Measurements from ENCODE around the gene SEC63.
"Not testable (repeated sequence)": the region's sequence is repeated elsewhere in the genome, so short reads cannot be mapped to it uniquely, and the experiment has no call there.

Gene SEC63, protein sequence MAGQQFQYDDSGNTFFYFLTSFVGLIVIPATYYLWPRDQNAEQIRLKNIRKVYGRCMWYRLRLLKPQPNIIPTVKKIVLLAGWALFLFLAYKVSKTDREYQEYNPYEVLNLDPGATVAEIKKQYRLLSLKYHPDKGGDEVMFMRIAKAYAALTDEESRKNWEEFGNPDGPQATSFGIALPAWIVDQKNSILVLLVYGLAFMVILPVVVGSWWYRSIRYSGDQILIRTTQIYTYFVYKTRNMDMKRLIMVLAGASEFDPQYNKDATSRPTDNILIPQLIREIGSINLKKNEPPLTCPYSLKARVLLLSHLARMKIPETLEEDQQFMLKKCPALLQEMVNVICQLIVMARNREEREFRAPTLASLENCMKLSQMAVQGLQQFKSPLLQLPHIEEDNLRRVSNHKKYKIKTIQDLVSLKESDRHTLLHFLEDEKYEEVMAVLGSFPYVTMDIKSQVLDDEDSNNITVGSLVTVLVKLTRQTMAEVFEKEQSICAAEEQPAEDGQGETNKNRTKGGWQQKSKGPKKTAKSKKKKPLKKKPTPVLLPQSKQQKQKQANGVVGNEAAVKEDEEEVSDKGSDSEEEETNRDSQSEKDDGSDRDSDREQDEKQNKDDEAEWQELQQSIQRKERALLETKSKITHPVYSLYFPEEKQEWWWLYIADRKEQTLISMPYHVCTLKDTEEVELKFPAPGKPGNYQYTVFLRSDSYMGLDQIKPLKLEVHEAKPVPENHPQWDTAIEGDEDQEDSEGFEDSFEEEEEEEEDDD

DNA sequence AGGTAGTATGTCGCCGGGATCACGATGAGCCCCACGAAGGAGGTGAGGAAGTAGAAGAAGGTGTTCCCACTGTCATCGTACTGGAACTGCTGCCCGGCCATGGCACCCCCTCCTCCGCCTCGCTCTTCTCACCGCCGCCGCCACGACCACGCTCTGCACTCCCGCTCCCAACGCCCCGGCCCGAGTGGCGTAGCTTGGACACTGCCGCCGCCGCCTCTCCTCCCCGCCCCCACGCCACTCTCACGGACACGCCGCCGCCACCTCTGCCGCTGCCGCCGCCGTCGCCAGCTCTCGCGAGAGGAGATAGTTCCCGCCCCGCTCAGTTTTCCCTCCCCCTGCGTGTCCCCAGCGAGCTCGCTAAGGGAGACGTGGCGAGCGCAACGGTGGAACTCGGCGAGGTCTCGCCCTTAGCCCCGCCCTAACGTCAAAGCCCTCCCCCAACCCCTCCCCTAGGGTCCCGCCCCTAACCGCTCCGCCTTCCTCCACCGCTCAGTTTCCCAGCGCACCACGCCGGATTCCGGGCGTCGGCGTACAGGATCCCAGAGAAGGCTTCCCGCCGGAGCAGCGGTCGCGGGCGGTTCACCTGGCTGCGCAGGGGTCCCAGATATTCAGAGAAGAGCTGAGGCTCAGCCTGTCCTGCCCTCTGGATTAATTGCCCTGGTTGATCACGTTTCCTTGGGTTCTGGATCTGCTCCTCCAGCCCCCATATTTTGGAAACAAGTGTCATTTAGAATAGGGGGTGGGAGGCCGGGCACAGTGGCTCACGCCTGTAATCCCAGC is at the start of gene SEC63:
Gene SEC63, minus strand, starts transcription at position 300 of the 780 bp plus-strand sequence. Its CDS starts 199 bp downstream, at position 101.
- Histone ChIP-seq H3K27ac (ENCODE audit: low read length) (peak within 1 kb of the TSS; percentile 82), H3K9ac (ENCODE audit: low read length) (peak within 1 kb of the TSS; percentile 95), H3K4me1 (ENCODE audit: control insufficient read depth, low read depth, low read length) (peaks cover 11% of the 10 kb centered on the region), H3K27me3 (ENCODE audit: control insufficient read depth, insufficient read depth, low read length) (no peaks in the 10 kb centered on the region), H3K36me3 (ENCODE audit: control insufficient read depth, low read depth, low read length) (no peaks in the 10 kb centered on the region), H3K9me3 (ENCODE audit: control insufficient read depth, low read depth, low read length) (no peaks in the 10 kb centered on the region), H3K4me3 (ENCODE audit: low read length) (peak within 1 kb of the TSS; percentile 99)

DNA sequence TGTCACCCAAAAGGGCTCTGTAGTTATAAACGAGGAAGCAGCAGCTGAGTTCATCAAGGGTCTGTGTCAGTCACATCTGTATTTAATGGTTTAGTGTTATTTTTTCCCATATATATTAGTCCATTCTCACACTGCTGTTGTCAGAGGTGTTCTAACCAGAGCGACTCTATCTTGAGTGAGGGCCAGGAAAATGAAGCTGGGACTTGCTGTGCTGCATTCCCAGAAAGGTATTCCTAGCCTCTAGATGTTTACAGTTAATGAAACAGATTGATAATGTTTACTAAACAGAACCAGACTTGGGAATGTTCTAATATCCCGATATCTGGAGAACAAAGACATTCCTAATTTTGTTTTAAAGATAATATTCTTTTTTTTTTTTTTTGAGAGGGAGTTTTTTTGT is 48.0 kb upstream of the SEC63 start:
- no peak overlapping the region for H3K4me3 ChIP-seq (ENCODE audit: low read length)
- no peak overlapping the region for H3K27ac ChIP-seq (ENCODE audit: low read length)
- no peaks in the 10 kb centered on the region for H3K27me3 ChIP-seq (ENCODE audit: control insufficient read depth, insufficient read depth, low read length)
- no peaks in the 10 kb centered on the region for H3K36me3 ChIP-seq (ENCODE audit: control insufficient read depth, low read depth, low read length)
- H3K9me3 ChIP-seq (ENCODE audit: control insufficient read depth, low read depth, low read length), result peaks cover 9% of the 10 kb centered on the region
- no peak overlapping the region for H3K9ac ChIP-seq (ENCODE audit: low read length)
- H3K4me1 ChIP-seq (ENCODE audit: control insufficient read depth, low read depth, low read length), result no peaks in the 10 kb centered on the region

DNA sequence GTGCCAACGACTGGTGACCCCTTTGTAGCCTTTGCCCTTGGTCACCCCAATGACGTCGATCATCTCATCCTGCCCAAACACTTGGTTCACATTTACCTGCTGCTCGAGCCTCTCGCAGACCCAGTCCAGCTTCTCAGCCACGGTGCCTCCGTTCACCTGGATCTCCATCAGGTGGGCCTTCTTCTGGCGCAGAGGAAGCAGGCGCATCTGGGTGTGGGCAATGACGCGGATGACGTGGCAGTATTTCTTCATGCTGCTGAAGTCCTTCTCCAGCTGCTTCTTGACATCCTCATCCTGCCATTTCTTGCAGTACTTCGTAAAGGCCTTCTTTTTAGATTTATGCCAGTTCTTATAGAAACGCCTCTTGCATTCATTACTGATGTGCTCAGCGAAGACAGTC is 46.9 kb upstream of the SEC63 start:
- Histone ChIP-seq H3K36me3 (ENCODE audit: control insufficient read depth, low read depth, low read length) (no peaks in the 10 kb centered on the region), H3K9me3 (ENCODE audit: control insufficient read depth, low read depth, low read length) (peaks cover 9% of the 10 kb centered on the region)

DNA sequence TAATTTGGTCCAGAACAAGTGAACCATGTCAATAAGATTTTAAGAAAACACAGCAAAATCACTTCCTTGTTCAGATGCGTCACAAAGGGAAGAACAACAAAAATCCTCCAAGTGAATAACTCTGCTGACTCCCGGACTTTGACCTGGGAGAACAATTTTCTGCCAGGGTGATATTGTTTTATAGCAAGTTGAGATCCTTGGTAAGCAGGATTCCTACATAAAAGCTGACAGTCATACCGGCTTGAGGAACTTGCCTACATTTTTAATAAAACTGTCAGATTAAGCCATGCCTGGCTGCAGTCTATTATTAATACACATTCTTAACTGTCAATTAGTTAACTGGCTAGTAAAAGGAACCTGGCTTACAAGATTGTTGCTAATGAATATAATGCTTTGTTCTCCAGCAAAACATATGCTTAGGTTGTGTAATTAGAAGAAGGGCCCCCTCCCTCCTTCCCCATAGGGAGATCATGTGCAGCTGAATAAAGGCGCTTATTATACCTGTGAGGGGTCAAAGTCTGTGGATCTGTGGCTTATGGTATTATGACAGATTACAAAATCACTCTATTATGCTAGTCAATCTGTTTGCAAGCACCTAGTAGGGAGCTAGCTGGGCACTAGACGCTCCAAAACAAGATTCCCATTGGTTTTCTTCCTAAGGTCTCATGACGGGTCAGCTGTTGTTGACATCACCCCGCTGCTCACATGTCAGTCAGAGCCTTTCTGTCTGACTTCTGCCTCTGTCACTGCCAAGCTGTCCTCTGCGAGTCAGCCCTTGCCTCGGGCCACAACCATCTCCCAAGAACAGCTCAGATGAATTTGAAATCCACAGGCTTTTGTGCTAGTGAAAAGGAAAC is 44.6 kb upstream of the SEC63 start:
- Histone ChIP-seq H3K4me1 (ENCODE audit: control insufficient read depth, low read depth, low read length) (peaks cover 4% of the 10 kb centered on the region), H3K9ac (ENCODE audit: low read length) (no peak overlapping the region), H3K27me3 (ENCODE audit: control insufficient read depth, insufficient read depth, low read length) (no peaks in the 10 kb centered on the region), H3K36me3 (ENCODE audit: control insufficient read depth, low read depth, low read length) (no peaks in the 10 kb centered on the region), H3K4me3 (ENCODE audit: low read length) (no peak overlapping the region), H3K9me3 (ENCODE audit: control insufficient read depth, low read depth, low read length) (no peaks in the 10 kb centered on the region), H3K27ac (ENCODE audit: low read length) (no peak overlapping the region)

More for the DNA sequence above, 46.9 kb upstream of the SEC63 start:
- Histone ChIP-seq H3K9ac (ENCODE audit: low read length) (no peak overlapping the region), H3K27ac (ENCODE audit: low read length) (no peak overlapping the region), H3K4me1 (ENCODE audit: control insufficient read depth, low read depth, low read length) (no peaks in the 10 kb centered on the region), H3K27me3 (ENCODE audit: control insufficient read depth, insufficient read depth, low read length) (no peaks in the 10 kb centered on the region), H3K4me3 (ENCODE audit: low read length) (no peak overlapping the region)

DNA sequence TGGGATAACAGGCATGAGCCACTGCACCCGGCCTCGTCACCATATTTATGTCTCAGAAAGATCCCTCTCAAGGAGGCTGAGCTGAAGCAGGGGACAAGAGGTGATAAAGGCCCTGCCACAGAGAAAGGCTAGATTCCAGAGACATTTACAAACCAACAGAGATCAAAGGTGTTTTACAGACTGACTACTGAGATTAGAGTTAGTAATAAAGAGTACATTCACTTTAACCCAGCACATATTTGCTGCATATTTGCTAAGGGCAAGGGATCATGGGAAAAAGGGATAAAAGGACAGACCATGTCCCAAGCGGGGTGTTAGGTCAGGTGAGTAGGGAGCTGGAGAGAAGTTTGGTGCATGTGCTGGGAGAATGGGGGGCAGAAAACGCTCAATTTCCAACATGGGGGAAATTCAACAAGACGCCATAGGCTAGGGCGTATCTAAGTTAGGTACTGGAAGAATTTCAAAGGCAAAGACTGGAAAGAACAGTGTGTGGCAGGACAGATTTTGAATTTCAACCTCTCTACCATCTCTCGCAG is 43.8 kb upstream of the SEC63 start:
- Histone ChIP-seq H3K27me3 (ENCODE audit: control insufficient read depth, insufficient read depth, low read length) (no peaks in the 10 kb centered on the region), H3K27ac (ENCODE audit: low read length) (no peak overlapping the region), H3K4me3 (ENCODE audit: low read length) (no peak overlapping the region), H3K4me1 (ENCODE audit: control insufficient read depth, low read depth, low read length) (peaks cover 4% of the 10 kb centered on the region), H3K36me3 (ENCODE audit: control insufficient read depth, low read depth, low read length) (no peaks in the 10 kb centered on the region), H3K9me3 (ENCODE audit: control insufficient read depth, low read depth, low read length) (no peaks in the 10 kb centered on the region), H3K9ac (ENCODE audit: low read length) (no peak overlapping the region)

DNA sequence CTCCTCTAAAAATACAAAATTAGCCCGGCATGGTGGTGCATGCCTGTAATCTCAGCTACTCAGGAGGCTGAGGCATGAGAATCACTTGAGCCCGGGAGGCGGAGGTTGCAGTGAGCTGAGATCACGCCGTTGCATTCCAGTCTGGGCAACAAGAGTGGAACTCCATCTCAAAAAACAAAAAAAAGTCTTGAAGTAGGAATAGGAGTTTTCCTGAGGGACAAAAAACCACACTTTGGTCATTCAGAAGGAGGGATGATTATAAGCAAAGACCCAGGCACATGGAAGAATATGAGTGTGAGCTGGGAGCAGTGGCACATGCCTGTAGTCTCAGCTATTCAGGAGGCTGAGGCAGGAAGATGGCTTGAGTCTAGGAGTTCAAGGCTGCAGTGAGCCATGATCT is 42.3 kb upstream of the SEC63 start:
- not testable (repeated sequence) for H3K27me3 ChIP-seq (ENCODE audit: control insufficient read depth, insufficient read depth, low read length); H3K9ac ChIP-seq (ENCODE audit: low read length); H3K27ac ChIP-seq (ENCODE audit: low read length); H3K9me3 ChIP-seq (ENCODE audit: control insufficient read depth, low read depth, low read length); H3K4me3 ChIP-seq (ENCODE audit: low read length); H3K36me3 ChIP-seq (ENCODE audit: control insufficient read depth, low read depth, low read length); H3K4me1 ChIP-seq (ENCODE audit: control insufficient read depth, low read depth, low read length)

DNA sequence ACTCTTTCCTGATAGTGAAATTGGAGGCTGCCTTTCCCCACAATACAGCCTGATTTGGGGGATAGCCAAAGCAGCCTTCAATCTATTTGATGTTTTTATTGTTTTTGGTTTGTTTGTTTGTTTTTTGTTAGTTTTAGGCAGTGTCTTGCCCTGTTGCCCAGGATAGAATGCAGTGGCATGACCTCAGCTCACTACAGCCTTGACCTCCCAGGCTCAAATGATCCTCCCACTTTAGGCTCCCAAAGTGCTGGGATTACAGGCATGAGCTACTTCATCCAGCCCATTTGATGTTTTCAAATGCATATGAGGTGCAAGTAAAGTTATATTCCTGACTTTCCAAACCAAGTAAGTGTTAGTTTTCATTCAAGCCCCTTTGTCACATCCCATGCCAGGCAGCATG is 41.3 kb upstream of the SEC63 start:
- no peak overlapping the region for H3K4me3 ChIP-seq (ENCODE audit: low read length)
- H3K4me1 ChIP-seq (ENCODE audit: control insufficient read depth, low read depth, low read length), result peaks cover 4% of the 10 kb centered on the region
- H3K9me3 ChIP-seq (ENCODE audit: control insufficient read depth, low read depth, low read length), result no peaks in the 10 kb centered on the region
- H3K27me3 ChIP-seq (ENCODE audit: control insufficient read depth, insufficient read depth, low read length), result no peaks in the 10 kb centered on the region
- no peak overlapping the region for H3K9ac ChIP-seq (ENCODE audit: low read length)
- no peak overlapping the region for H3K27ac ChIP-seq (ENCODE audit: low read length)
- H3K36me3 ChIP-seq (ENCODE audit: control insufficient read depth, low read depth, low read length), result no peaks in the 10 kb centered on the region

DNA sequence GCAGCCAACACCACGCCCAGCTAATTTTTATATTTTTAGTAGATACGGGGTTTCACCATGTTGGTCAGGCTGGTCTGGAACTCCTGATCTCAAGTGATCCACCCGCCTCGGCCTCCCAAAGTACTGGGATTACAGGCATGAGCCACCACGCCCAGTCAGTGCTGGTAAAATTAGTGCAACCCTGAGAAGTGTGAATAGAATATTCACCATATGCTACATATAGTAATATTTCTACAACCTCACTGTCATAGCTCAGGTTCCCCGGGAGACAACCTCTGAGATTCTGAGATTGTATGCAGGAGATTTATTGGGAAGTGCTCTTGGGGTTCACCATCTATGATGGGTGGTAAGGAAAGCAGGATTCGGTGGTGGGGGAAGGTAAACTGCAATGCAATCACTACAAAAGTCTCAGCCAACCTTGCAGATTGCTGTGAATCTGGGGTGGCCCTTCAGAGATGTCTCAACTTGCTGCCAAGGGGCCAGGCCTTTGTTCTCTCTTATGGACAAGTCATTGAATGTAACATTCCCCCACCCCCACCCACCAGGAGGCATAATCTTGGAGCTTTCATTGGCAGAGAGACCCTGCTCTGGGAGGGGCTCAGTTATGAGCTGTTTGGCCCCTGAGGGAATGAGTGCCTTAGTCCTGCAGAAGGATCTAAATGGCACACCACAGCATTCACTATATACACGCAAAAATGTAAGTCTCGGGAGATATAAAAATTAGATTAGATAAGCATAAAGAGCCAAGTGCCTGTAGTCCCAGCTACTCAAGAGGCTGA is 34.0 kb upstream of the SEC63 start:
- H3K9me3 ChIP-seq (ENCODE audit: control insufficient read depth, low read depth, low read length), result no peaks in the 10 kb centered on the region
- H3K27me3 ChIP-seq (ENCODE audit: control insufficient read depth, insufficient read depth, low read length), result no peaks in the 10 kb centered on the region
- no peak overlapping the region for H3K4me3 ChIP-seq (ENCODE audit: low read length)
- H3K4me1 ChIP-seq (ENCODE audit: control insufficient read depth, low read depth, low read length), result peaks cover 44% of the 10 kb centered on the region
- no peaks in the 10 kb centered on the region for H3K36me3 ChIP-seq (ENCODE audit: control insufficient read depth, low read depth, low read length)
- no peak overlapping the region for H3K27ac ChIP-seq (ENCODE audit: low read length)
- H3K9ac ChIP-seq (ENCODE audit: low read length), result no peak overlapping the region

DNA sequence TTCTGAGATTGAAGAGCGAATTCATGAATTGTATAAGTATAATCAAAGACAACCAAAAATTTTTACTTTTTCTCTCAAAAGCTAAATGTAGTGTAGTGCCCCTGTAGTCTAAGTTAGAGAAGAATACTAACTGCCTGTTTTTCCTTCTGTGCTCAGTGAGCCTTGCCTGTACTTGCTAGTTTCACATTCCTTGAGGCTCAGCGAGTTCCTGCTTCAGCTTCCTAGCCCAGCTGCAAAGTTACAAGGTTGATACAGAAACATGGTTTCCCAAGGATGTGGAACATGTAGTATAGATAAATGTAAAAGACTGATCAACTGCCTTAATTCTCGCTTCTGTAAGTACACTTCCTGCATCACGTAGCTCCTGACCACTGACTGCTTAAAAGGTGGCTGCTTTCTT is 33.1 kb upstream of the SEC63 start:
- no peaks in the 10 kb centered on the region for H3K27me3 ChIP-seq (ENCODE audit: control insufficient read depth, insufficient read depth, low read length)
- H3K9me3 ChIP-seq (ENCODE audit: control insufficient read depth, low read depth, low read length), result no peaks in the 10 kb centered on the region
- no peak overlapping the region for H3K4me3 ChIP-seq (ENCODE audit: low read length)
- peaks cover 44% of the 10 kb centered on the region for H3K4me1 ChIP-seq (ENCODE audit: control insufficient read depth, low read depth, low read length)
- no peak overlapping the region for H3K9ac ChIP-seq (ENCODE audit: low read length)
- H3K36me3 ChIP-seq (ENCODE audit: control insufficient read depth, low read depth, low read length), result no peaks in the 10 kb centered on the region
- no peak overlapping the region for H3K27ac ChIP-seq (ENCODE audit: low read length)

DNA sequence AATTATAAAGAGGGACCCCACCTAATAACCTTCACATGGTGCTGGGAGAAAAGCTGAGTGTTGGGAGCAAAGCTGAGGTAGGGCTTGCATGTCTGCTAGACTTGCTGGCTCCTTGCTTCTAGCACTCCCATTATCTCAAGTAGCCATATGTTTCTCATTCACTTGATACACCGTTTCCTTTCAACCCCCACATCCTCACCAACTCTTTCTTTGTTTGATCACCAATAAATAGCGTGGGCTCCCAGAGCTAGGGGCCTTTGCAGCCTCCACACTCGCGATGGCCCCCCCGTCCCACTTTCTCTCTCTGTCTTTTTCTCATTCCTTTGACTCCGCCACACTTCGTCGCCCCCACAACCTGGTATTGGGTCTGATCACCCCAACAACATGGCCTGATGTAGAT is 32.6 kb upstream of the SEC63 start:
- not testable (repeated sequence) for H3K4me3 ChIP-seq (ENCODE audit: low read length); H3K9me3 ChIP-seq (ENCODE audit: control insufficient read depth, low read depth, low read length); H3K36me3 ChIP-seq (ENCODE audit: control insufficient read depth, low read depth, low read length); H3K27ac ChIP-seq (ENCODE audit: low read length); H3K27me3 ChIP-seq (ENCODE audit: control insufficient read depth, insufficient read depth, low read length); H3K9ac ChIP-seq (ENCODE audit: low read length)
- peaks cover 44% of the 10 kb centered on the region for H3K4me1 ChIP-seq (ENCODE audit: control insufficient read depth, low read depth, low read length)

Measured in iPS-18a (cell line).